PC-9 (cell line): ENCODE results near the gene SNCA.

Experiments
- EZH2 ChIP-seq: fragments of 200-600 bp; sonication (generic); IDR thresholded peaks from 2 replicates; pipeline ENCODE4 v1.8.0; 2017; ENCODE audit warnings: antibody characterized with exemption, low read depth
- TF ChIP-seq, protein P1 (sequence below): fragments of 200-600 bp; sonication (generic); conservative IDR thresholded peaks from 2 replicates; pipeline ENCODE4 v1.6.1; 2017; ENCODE audit warnings: mixed run types, antibody characterized with exemption, mild to moderate bottlenecking, moderate library complexity

DNA sequence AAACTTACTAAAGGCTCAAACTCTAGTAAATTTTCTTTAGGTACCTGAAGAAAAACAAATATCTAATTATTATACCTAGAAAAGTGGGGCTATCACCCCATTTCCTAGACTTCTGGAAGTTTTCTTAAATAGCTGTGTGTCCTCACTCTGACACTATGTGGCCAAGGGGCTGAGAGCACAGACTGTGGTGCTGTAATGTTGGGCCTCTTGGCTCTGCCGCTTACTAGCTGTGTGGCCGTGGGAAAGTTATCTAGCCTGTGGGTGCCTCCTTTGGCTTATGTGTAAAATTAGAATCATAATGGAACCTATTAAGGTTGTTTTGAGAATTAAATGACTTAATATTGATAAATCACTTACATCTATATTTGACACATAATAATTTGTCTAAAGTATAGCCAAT lies 114.4 kb downstream of the SNCA start:
- TF ChIP-seq, protein P1, sequence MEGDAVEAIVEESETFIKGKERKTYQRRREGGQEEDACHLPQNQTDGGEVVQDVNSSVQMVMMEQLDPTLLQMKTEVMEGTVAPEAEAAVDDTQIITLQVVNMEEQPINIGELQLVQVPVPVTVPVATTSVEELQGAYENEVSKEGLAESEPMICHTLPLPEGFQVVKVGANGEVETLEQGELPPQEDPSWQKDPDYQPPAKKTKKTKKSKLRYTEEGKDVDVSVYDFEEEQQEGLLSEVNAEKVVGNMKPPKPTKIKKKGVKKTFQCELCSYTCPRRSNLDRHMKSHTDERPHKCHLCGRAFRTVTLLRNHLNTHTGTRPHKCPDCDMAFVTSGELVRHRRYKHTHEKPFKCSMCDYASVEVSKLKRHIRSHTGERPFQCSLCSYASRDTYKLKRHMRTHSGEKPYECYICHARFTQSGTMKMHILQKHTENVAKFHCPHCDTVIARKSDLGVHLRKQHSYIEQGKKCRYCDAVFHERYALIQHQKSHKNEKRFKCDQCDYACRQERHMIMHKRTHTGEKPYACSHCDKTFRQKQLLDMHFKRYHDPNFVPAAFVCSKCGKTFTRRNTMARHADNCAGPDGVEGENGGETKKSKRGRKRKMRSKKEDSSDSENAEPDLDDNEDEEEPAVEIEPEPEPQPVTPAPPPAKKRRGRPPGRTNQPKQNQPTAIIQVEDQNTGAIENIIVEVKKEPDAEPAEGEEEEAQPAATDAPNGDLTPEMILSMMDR = no peak
- no peak for TF ChIP-seq EZH2
